DOHH2 (cell line): ENCODE data around the gene NCBP3.

ENCODE experiments used
- H3F3A ChIP-seq: fragments of 200-600 bp; sonication (generic), shearing (Covaris generic); 2 replicates; pipeline ENCODE4 v1.6.0; 2016; ENCODE audit warnings: antibody characterized with exemption, mild to moderate bottlenecking; ENCODE audit not compliant: control insufficient read depth, insufficient read depth
- H3K27ac ChIP-seq: fragments of 200-600 bp; sonication (generic); 2 replicates; pipeline ENCODE4 v1.5.1; 2014; ENCODE audit warnings: low read depth, mild to moderate bottlenecking, low read length, moderate library complexity
- H3K27me3 ChIP-seq: fragments of 200-600 bp; sonication (generic); 2 replicates; pipeline ENCODE4 v1.6.1; 2014; ENCODE audit warnings: mild to moderate bottlenecking, low read length, mixed read lengths; ENCODE audit not compliant: control insufficient read depth
- H3K36me3 ChIP-seq: fragments of 200-600 bp; sonication (generic); 2 replicates; pipeline ENCODE4 v1.6.1; 2014; ENCODE audit warnings: mild to moderate bottlenecking, low read length, moderate library complexity, mixed read lengths; ENCODE audit not compliant: control insufficient read depth
- H3K4me1 ChIP-seq: fragments of 200-600 bp; sonication (generic); 2 replicates; pipeline ENCODE4 v1.6.1; 2014; ENCODE audit warnings: mild to moderate bottlenecking, low read length, mixed read lengths; ENCODE audit not compliant: control insufficient read depth
- H3K4me2 ChIP-seq: fragments of 200-600 bp; sonication (generic); 2 replicates; pipeline ENCODE4 v1.6.0; 2014; ENCODE audit warnings: mild to moderate bottlenecking, low read length, moderate library complexity
- H3K4me3 ChIP-seq: fragments of 200-600 bp; sonication (generic); 2 replicates; pipeline ENCODE4 v1.5.1; 2014; ENCODE audit warnings: mild to moderate bottlenecking, low read length, mixed read lengths
- H3K79me2 ChIP-seq: fragments of 200-600 bp; sonication (generic); 2 replicates; pipeline ENCODE4 v1.6.1; 2014; ENCODE audit warnings: mild to moderate bottlenecking, low read length, mixed read lengths; ENCODE audit not compliant: control insufficient read depth
- H3K9me2 ChIP-seq: fragments of 200-600 bp; sonication (generic); replicated peaks from 2 replicates; pipeline ENCODE4 v1.6.1; 2014; ENCODE audit warnings: mild to moderate bottlenecking, low read length, mixed read lengths; ENCODE audit not compliant: control insufficient read depth
- H3K9me3 ChIP-seq: fragments of 200-600 bp; sonication (generic); 2 replicates; pipeline ENCODE4 v1.6.1; 2014; ENCODE audit warnings: antibody characterized with exemption, low read length, mixed read lengths; ENCODE audit not compliant: control insufficient read depth, insufficient read depth
- H4K20me1 ChIP-seq: fragments of 200-600 bp; sonication (generic); 2 replicates; pipeline ENCODE4 v1.6.0; 2014; ENCODE audit warnings: low read depth, mild to moderate bottlenecking, antibody characterized with exemption, low read length, moderate library complexity; ENCODE audit not compliant: control insufficient read depth, insufficient read depth
- CTCF ChIP-seq: fragments of 200-600 bp; sonication (generic); IDR thresholded peaks from one replicate; pipeline ENCODE4 v1.5.1; 2014; ENCODE audit warnings: antibody characterized with exemption, mild to moderate bottlenecking, low read depth, low read length; ENCODE audit not compliant: poor library complexity, severe bottlenecking
- EZH2phosphoT487 ChIP-seq: fragments of 200-600 bp; sonication (generic); IDR thresholded peaks from 2 replicates; pipeline ENCODE4 v1.6.1; 2017; ENCODE audit warnings: borderline replicate concordance, mild to moderate bottlenecking, antibody characterized with exemption, low read length, moderate library complexity, mixed read lengths

The NCBP3 gene

GRCh38 chr17:3773511-3773910 lies 72.5 kb downstream of the NCBP3 start:
- H3K9me2 ChIP-seq: no peaks in the 10 kb centered on the region
- H3K9me3 ChIP-seq: no peaks in the 10 kb centered on the region
- no peak overlapping the region for H3K4me3 ChIP-seq
- no peaks in the 10 kb centered on the region for H3K36me3 ChIP-seq
- peaks cover 22% of the 10 kb centered on the region for H3K4me1 ChIP-seq
- no peak overlapping the region for H3K4me2 ChIP-seq
- H3K27ac ChIP-seq: no peak overlapping the region
- H4K20me1 ChIP-seq: no peaks in the 10 kb centered on the region
- TF ChIP-seq CTCF (no peak), EZH2phosphoT487 (no peak)
- H3K79me2 ChIP-seq: no peaks in the 10 kb centered on the region
- no peaks in the 10 kb centered on the region for H3K27me3 ChIP-seq
- no peaks in the 10 kb centered on the region for H3F3A ChIP-seq

- Histone ChIP-seq H3K9me3 (no peaks in the 10 kb centered on the region), H3K27me3 (no peaks in the 10 kb centered on the region), H3K4me1 (peaks cover 22% of the 10 kb centered on the region), H3K9me2 (no peaks in the 10 kb centered on the region), H3K79me2 (no peaks in the 10 kb centered on the region), H4K20me1 (no peaks in the 10 kb centered on the region), H3K27ac (no peak overlapping the region), H3F3A (no peaks in the 10 kb centered on the region), H3K4me3 (no peak overlapping the region), H3K4me2 (no peak overlapping the region), H3K36me3 (no peaks in the 10 kb centered on the region)
- TF ChIP-seq CTCF: no peak
- TF ChIP-seq EZH2phosphoT487: no peak
Observed at GRCh38 chr17:3772764-3773163, 73.3 kb downstream of the NCBP3 start.

GRCh38 chr17:3771140-3771539 lies 74.9 kb downstream of the NCBP3 start:
- Histone ChIP-seq H3K36me3 (no peaks in the 10 kb centered on the region), H3F3A (no peaks in the 10 kb centered on the region; the same call in 1 of the 2 replicates), H3K4me1 (peaks cover 22% of the 10 kb centered on the region), H3K9me2 (no peaks in the 10 kb centered on the region), H3K4me3 (0 out of 2 replicates have a peak overlapping the region, but pooled peaks have one; percentile 1), H3K27me3 (no peaks in the 10 kb centered on the region), H4K20me1 (no peaks in the 10 kb centered on the region), H3K9me3 (no peaks in the 10 kb centered on the region), H3K27ac (peak overlapping the region; percentile 22; the same call in 1 of the 2 replicates), H3K79me2 (no peaks in the 10 kb centered on the region), H3K4me2 (peak overlapping the region; percentile 30)
- TF ChIP-seq EZH2phosphoT487: no peak
- TF ChIP-seq CTCF: no peak

- H3K9me3 ChIP-seq: no peaks in the 10 kb centered on the region
- no peaks in the 10 kb centered on the region for H3K9me2 ChIP-seq
- no peaks in the 10 kb centered on the region; the same call in 1 of the 2 replicates for H3F3A ChIP-seq
- H3K27ac ChIP-seq: peak overlapping the region; percentile 22
- no peaks in the 10 kb centered on the region for H4K20me1 ChIP-seq
- H3K27me3 ChIP-seq: no peaks in the 10 kb centered on the region
- no peaks in the 10 kb centered on the region for H3K36me3 ChIP-seq
- peak overlapping the region; percentile 30 for H3K4me2 ChIP-seq
- 0 out of 2 replicates have a peak overlapping the region, but pooled peaks have one; percentile 1 for H3K4me3 ChIP-seq
- no peaks in the 10 kb centered on the region for H3K79me2 ChIP-seq
- H3K4me1 ChIP-seq: peaks cover 27% of the 10 kb centered on the region
- TF ChIP-seq CTCF (no peak), EZH2phosphoT487 (no peak)
Observed at GRCh38 chr17:3770466-3770865, 75.6 kb downstream of the NCBP3 start.
